ENCODE results near the gene NTM.

The NTM gene

DNA sequence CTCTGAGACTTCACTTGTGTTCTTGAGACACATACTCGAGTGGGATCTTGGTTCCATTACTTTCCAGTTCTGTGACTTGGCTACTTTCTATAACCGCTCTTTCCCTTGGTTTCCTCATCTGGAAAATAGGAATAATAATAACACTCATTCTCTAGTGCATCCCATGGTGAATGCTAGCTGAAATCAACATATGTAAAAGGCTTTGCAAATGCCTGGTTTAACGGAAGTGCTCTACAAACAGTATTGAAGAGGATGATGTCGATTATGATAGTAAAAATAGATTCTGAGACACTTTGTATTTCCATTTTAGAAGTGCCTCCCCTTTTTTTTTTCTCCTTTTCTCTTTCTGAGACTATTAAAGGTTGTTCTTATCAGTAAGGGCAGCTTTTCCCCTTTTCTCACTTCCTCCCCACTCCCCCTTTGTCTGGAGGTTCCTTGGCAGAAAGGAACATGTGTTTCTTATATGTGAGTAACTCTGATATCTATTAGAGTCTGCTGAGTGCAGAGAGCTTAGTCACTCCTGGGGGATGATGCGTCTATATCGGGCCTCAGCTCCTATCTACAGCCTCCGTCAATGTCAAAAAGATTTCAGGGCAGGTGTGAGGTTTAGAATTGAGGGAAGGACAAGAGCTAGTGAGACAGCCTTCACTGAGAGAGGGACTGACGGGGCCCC lies 489.3 kb downstream of the NTM start:
- DNase-seq (ENCODE audit: low read depth): no peak
- TF ChIP-seq, protein P1, sequence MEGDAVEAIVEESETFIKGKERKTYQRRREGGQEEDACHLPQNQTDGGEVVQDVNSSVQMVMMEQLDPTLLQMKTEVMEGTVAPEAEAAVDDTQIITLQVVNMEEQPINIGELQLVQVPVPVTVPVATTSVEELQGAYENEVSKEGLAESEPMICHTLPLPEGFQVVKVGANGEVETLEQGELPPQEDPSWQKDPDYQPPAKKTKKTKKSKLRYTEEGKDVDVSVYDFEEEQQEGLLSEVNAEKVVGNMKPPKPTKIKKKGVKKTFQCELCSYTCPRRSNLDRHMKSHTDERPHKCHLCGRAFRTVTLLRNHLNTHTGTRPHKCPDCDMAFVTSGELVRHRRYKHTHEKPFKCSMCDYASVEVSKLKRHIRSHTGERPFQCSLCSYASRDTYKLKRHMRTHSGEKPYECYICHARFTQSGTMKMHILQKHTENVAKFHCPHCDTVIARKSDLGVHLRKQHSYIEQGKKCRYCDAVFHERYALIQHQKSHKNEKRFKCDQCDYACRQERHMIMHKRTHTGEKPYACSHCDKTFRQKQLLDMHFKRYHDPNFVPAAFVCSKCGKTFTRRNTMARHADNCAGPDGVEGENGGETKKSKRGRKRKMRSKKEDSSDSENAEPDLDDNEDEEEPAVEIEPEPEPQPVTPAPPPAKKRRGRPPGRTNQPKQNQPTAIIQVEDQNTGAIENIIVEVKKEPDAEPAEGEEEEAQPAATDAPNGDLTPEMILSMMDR (IDR thresholded peaks at IDR 0.05; ENCODE audit: insufficient read depth, low read depth, low read length, missing control alignments): no peak
- H3K4me3 ChIP-seq (ENCODE audit: low read depth, low read length): no peak overlapping the region

DNA sequence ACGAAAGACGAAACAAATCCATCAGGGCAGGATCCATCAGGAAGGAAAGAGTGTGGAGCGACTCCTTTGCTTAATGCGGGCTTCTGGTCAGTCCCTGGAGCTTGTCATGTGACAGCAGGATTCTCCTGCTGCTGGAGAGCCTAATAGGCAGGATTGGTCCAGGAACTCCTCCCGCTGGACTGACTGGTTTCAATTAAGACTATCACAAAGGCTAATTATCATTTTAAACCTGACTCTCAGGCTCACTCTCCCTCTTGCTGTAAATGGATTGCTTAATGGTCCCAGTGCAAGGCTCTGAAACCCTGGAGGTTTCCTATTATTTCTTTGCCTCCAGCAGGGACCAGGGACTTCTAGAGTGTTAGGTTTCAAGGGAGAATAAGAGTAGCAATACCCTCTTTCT lies 493.8 kb downstream of the NTM start:
- H3K4me3 ChIP-seq (ENCODE audit: low read depth, low read length): no peak overlapping the region
- TF ChIP-seq, protein P1 (IDR thresholded peaks at IDR 0.05; ENCODE audit: insufficient read depth, low read depth, low read length, missing control alignments): no peak
- no peak for DNase-seq (ENCODE audit: low read depth)

DNA sequence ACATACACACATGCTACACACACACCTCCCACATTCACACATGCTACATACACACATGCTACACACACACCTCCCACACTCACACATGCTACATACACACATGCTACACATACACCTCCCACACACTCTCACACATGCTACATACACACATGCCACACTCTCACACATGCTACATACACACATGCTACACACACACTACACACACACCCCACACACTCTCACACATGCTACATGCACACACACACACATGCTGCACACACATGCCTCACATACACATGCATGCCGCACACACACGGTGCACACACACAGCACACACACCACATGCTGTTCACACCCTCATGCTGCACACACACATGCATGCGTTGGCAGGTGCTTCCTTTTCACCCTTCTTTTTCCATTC lies 495.4 kb downstream of the NTM start:
- TF ChIP-seq, protein P1 (IDR thresholded peaks at IDR 0.05; ENCODE audit: insufficient read depth, low read depth, low read length, missing control alignments): no peak
- DNase-seq (ENCODE audit: low read depth): no peak
- H3K4me3 ChIP-seq (ENCODE audit: low read depth, low read length): no peak overlapping the region

DNA sequence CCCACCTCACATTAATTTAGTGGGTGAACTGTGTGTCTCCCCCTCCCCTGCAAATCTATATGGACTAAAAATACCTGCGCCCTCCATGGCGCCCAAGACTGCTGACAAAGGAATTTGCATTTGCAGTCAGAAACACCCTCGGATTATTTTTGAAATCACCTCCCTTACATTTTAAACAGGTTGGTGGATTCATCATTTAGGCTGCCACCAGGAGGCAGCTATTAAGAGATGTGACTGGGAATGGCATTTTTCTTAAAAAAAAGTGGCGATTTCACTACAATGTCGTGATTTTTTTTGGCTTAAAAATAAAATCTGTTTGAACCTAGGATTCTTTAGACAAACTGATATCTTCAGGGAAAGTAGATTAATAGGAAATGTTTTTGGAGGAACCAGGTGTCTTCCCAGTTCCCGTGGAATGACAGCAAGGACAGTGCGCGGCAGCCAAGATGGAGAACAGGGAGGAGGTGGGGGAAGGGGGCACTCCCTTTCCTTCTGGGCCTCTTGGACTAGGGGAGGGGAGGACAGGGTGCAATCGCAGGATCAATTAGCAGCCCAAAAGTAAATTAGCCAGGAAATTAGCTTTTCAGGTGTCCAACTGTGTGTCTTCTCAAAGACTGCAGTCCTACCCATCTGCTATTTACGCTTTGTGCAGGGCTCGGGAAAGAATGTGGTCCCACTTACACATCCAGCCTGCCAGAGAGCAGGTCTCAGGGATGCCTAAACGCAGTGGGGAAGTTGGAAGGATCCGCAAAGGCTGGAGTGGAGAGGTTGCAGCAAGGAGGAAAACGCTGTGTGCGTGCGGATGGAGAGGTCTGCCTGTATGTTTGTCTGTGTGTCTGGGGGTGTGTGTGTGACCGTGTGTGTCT lies 496.4 kb downstream of the NTM start:
- no peak for DNase-seq (ENCODE audit: low read depth)
- H3K4me3 ChIP-seq (ENCODE audit: low read depth, low read length): no peak overlapping the region
- TF ChIP-seq, protein P1 (IDR thresholded peaks at IDR 0.05; ENCODE audit: insufficient read depth, low read depth, low read length, missing control alignments): no peak

DNA sequence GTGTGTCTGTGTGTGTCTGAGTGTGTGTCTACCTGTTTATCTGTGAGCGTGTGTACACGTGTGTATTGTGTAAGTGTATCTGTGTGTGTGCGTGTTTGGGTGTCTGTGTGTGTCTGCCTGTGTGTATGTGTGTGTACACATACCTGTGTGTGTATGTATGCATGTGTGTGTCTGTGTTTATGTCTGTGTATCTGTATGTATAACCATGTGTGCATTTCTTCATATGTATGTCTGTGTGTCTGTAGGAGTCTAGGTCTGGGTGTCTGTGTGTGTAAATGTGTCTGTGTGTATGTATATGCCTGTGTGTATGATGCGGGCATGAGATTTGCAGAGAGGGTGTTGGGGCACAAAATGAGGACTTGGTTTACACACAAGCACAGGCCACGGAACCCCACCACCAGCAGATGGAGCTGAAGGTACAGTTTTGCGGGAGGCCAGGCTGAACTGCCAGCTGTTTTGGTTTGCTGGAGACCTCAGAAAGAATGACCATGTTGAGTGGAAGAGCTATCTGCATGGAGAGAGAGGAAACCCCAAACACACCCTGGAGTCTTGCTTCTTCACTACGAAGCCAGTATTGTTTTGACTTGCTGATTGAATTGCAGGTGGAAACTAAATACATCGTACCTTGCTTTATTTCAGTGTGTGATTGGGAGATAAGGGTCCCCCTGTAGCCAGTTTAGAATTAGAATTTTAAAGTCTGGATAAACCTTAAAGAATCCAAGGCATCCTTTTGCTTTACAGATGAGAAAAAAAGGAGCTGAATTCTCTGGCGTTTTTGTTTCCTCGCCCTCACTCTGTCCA lies 497.2 kb downstream of the NTM start:
- TF ChIP-seq, protein P1 (IDR thresholded peaks at IDR 0.05; ENCODE audit: insufficient read depth, low read depth, low read length, missing control alignments): peak; percentile 89
- DNase-seq (ENCODE audit: low read depth): peak; percentile 81
- H3K4me3 ChIP-seq (ENCODE audit: low read depth, low read length): no peak overlapping the region

DNA sequence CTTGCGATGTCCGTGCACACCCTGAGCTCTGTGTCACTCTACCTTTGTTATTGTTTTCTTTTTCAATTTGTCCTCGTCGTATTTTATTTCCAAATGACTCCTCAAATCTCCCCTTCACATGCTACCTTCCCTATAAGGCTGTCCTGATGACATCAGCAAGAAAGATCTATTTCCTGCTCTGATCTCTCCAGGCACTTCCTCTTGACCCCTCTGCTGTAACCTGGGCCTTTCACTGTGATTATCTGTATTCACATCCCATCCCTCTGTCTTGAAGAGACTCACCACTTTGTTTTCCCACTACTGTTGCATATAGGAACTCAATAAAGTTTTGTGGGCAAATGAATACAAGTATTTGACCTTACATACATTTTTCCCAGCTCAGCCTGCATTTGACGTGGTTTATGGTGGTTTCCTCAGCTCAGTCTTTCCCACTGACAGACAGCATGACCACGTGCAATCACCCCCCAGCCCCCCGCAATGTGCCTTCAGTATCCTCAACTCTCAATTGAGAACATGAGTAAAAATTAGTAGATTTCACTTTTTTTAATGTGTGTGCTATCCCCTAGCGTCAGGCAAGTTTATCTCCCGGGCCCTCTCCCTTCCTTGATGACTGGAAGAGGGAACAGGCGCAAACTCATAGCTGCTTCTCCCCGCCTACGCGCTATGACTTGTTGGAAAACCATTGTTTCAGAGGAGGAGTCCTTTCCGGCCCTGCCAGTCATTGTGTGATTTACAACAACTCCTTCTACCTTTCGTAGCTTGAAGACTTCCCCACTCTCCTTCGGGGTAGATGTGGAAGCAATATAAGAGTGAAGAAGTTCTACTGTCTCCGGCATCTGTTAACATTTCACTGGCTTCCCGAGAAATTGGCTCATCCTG lies 498.5 kb downstream of the NTM start:
- TF ChIP-seq, protein P1 (IDR thresholded peaks at IDR 0.05; ENCODE audit: insufficient read depth, low read depth, low read length, missing control alignments): no peak
- H3K4me3 ChIP-seq (ENCODE audit: low read depth, low read length): no peak overlapping the region
- DNase-seq (ENCODE audit: low read depth): no peak

All from GM12865 (cell line).